Stimulated activated CD8-positive, alpha-beta memory T cell treated with anti-CD3 and anti-CD28 coated beads, Interleukin-12 subunit alpha, Interleukin-12 subunit beta, amount 100 ng/mL, for 1 hour (primary cell): ENCODE results near the gene PTGES.
"Not testable (repeated sequence)": the region's sequence is repeated elsewhere in the genome, so short reads cannot be mapped to it uniquely, and the experiment has no call there.

ENCODE experiments used
- DNase-seq: peaks from one replicate; pipeline ENCODE4 v3.0.0-alpha.2; 2020; ENCODE audit warnings: low read depth

Gene PTGES

GRCh38 chr9:129752900-129753729 lies at the start of gene PTGES:
Gene PTGES, minus strand, starts transcription at chr9:129753042. Its CDS starts 30 bp downstream, at chr9:129753012.
- DNase-seq, result peak; percentile 12

GRCh38 chr9:129801504-129801903 lies 48.7 kb upstream of the PTGES start:
- DNase-seq, result no peak

GRCh38 chr9:129798973-129799372 lies 46.1 kb upstream of the PTGES start:
- DNase-seq, result no peak

- not testable (repeated sequence) for DNase-seq
These were observed 43.2 kb upstream of the PTGES start for GRCh38 chr9:129796029-129796428.

GRCh38 chr9:129794549-129794948 lies 41.7 kb upstream of the PTGES start:
- DNase-seq, result no peak

GRCh38 chr9:129786481-129786880 lies 33.6 kb upstream of the PTGES start:
- no peak for DNase-seq

- DNase-seq, result no peak
These were observed 33.0 kb upstream of the PTGES start for GRCh38 chr9:129785866-129786265.

- DNase-seq, result not testable (repeated sequence)
These were observed 32.1 kb upstream of the PTGES start for GRCh38 chr9:129784970-129785369.

- DNase-seq, result peak; percentile 54
These were observed 30.9 kb upstream of the PTGES start for GRCh38 chr9:129783516-129784361.

GRCh38 chr9:129781981-129782380 lies 29.1 kb upstream of the PTGES start:
- no peak for DNase-seq

GRCh38 chr9:129781131-129781530 lies 28.3 kb upstream of the PTGES start:
- DNase-seq, result no peak

GRCh38 chr9:129779560-129780190 lies 26.8 kb upstream of the PTGES start:
- DNase-seq, result no peak

GRCh38 chr9:129778469-129778868 lies 25.6 kb upstream of the PTGES start:
- DNase-seq, result no peak

- no peak for DNase-seq
These were observed 24.9 kb upstream of the PTGES start for GRCh38 chr9:129777769-129778130.

GRCh38 chr9:129776938-129777768 lies 24.3 kb upstream of the PTGES start:
- no peak for DNase-seq

GRCh38 chr9:129776566-129776937 lies 23.7 kb upstream of the PTGES start:
- no peak for DNase-seq

- not testable (repeated sequence) for DNase-seq
These were observed 23.3 kb upstream of the PTGES start for GRCh38 chr9:129776096-129776495.

GRCh38 chr9:129775448-129775798 lies 22.6 kb upstream of the PTGES start:
- no peak for DNase-seq

GRCh38 chr9:129774791-129775447 lies 22.1 kb upstream of the PTGES start:
- DNase-seq, result no peak

- no peak for DNase-seq
These were observed 20.6 kb upstream of the PTGES start for GRCh38 chr9:129773262-129774048.

GRCh38 chr9:129770741-129771140 lies 17.9 kb upstream of the PTGES start:
- DNase-seq, result no peak
